Ammon's horn (tissue), 1 donor: ENCODE data around the gene PARN.

ENCODE experiments used
- DNase-seq: peaks from one replicate; pipeline ENCODE4 v3.0.0-alpha.2; 2016; ENCODE audit warnings: low spot score

The PARN gene

GRCh38 chr16:14529010-14529669, 100.9 kb downstream of the PARN start:
- peak; percentile 91 for DNase-seq

GRCh38 chr16:14528306-14528705, 101.8 kb downstream of the PARN start:
- DNase-seq = no peak

GRCh38 chr16:14527411-14528044, 102.5 kb downstream of the PARN start:
- DNase-seq = no peak

- no peak for DNase-seq
These were observed 104.5 kb downstream of the PARN start for GRCh38 chr16:14525596-14525995.

GRCh38 chr16:14524979-14525378, 105.1 kb downstream of the PARN start:
- no peak for DNase-seq

- no peak for DNase-seq
These were observed 106.4 kb downstream of the PARN start for GRCh38 chr16:14523632-14524031.

GRCh38 chr16:14522671-14523070, 107.4 kb downstream of the PARN start:
- no peak for DNase-seq

- DNase-seq = no peak
These were observed 109.3 kb downstream of the PARN start for GRCh38 chr16:14520753-14521152.

GRCh38 chr16:14514967-14515366, 115.1 kb downstream of the PARN start:
- DNase-seq = no peak

GRCh38 chr16:14513389-14514107, 116.5 kb downstream of the PARN start:
- no peak for DNase-seq

- no peak for DNase-seq
These were observed 118.3 kb downstream of the PARN start for GRCh38 chr16:14511800-14512135.

GRCh38 chr16:14510939-14511799, 118.9 kb downstream of the PARN start:
- no peak for DNase-seq

- DNase-seq = no peak
These were observed 119.5 kb downstream of the PARN start for GRCh38 chr16:14510581-14510938.

- DNase-seq = no peak
These were observed 120.4 kb downstream of the PARN start for GRCh38 chr16:14509675-14510132.

GRCh38 chr16:14509055-14509454, 121.0 kb downstream of the PARN start:
- DNase-seq = no peak

GRCh38 chr16:14505846-14506245, 124.2 kb downstream of the PARN start:
- no peak for DNase-seq

- DNase-seq = no peak
These were observed 126.9 kb downstream of the PARN start for GRCh38 chr16:14502932-14503741.

- no peak for DNase-seq
These were observed 127.7 kb downstream of the PARN start for GRCh38 chr16:14502256-14502875.

GRCh38 chr16:14501331-14502255, 128.5 kb downstream of the PARN start:
- peak; percentile 92 for DNase-seq

- DNase-seq = no peak
These were observed 129.3 kb downstream of the PARN start for GRCh38 chr16:14500791-14501190.
